B cell (primary cell): ENCODE results near the gene ITGB6. TPM values are rescaled to one million over a fixed set of nuclear protein-coding genes. Genes with fewer than 3 reads are reported as not detected.

Experiments
- ATAC-seq: fragments of 200-7000 bp; cut with Tn5 transposase; one replicate; pipeline ENCODE4 v1.10.0; 2021; ENCODE audit warnings: low read depth, mild to moderate bottlenecking, moderate number of reproducible peaks, moderate library complexity
- CTCF ChIA-PET: fragments of 350-600 bp; sonication (Branson Sonifier 250); formaldehyde crosslinking; loops from one replicate; lab custom pipeline; 2021; ENCODE audit warnings: antibody characterized with exemption, inconsistent platforms; lab: Charles Lee
- POLR2A ChIA-PET: fragments of 350-600 bp; sonication (Branson Sonifier 250); formaldehyde crosslinking; loops from one replicate; lab custom pipeline; 2021; ENCODE audit warnings: antibody characterized with exemption; lab: Charles Lee
- DNase-seq: peaks from one replicate; pipeline ENCODE4 v3.0.0; 2013
- H2AFZ ChIP-seq: 2 replicates; pipeline ENCODE4 v1.6.1; 2012; ENCODE audit warnings: mild to moderate bottlenecking, low read depth, low read length; ENCODE audit not compliant: insufficient read depth, poor library complexity, severe bottlenecking
- H3K27ac ChIP-seq, 2 donors: 1 replicate in 1 of 2; 2 replicates in 1 of 2; pipeline ENCODE4 v1.5.1; 2012 to 2013; ENCODE audit warnings: low read length in 2 of 2, mild to moderate bottlenecking in 2 of 2, moderate library complexity in 1 of 2
- H3K27me3 ChIP-seq, 4 experiments: fragments of 200-600 bp in 1 of 4; sonication (generic) in 1 of 4; replicated peaks in 1 of 4; 1 replicate in 2 of 4; 2 replicates in 2 of 4; pipeline versions ENCODE4 v1.6.1 to v1.7.0; 2013 to 2016; ENCODE audit warnings: low read length in 3 of 4, mild to moderate bottlenecking in 2 of 4, mixed read lengths in 1 of 4, moderate library complexity in 1 of 4; ENCODE audit not compliant: insufficient read depth in 4 of 4, control insufficient read depth in 3 of 4; ENCODE audit errors: control extremely low read depth in 1 of 4
- H3K36me3 ChIP-seq, 2 experiments: replicated peaks in 1 of 2; 1 replicate in 1 of 2; 2 replicates in 1 of 2; pipeline versions ENCODE4 v1.6.1 to v1.7.1; 2013; ENCODE audit warnings: low read length in 1 of 2; ENCODE audit not compliant: insufficient read depth in 2 of 2, control insufficient read depth in 1 of 2; ENCODE audit errors: control extremely low read depth in 1 of 2, extremely low read depth in 1 of 2
- H3K4me1 ChIP-seq, 2 donors: fragments of 200-600 bp in 1 of 2; sonication (generic) in 1 of 2; 1 replicate in 1 of 2; 2 replicates in 1 of 2; pipeline versions ENCODE4 v1.5.1 to v1.6.1; 2013 to 2017; ENCODE audit warnings: low read length in 2 of 2; ENCODE audit not compliant: control insufficient read depth in 2 of 2, insufficient read depth in 2 of 2
- H3K4me2 ChIP-seq: replicated peaks from 2 replicates; pipeline ENCODE3; 2012; ENCODE audit warnings: mild to moderate bottlenecking, low read depth, low read length; ENCODE audit not compliant: poor library complexity, severe bottlenecking
- H3K4me3 ChIP-seq, 5 experiments: fragments of 200-600 bp in 1 of 5; sonication (generic) in 1 of 5; 1 replicate in 3 of 5; 2 replicates in 2 of 5; pipeline versions ENCODE4 v1.5.1 to v1.7.0; 2011 to 2016; ENCODE audit warnings: low read length in 4 of 5, mild to moderate bottlenecking in 4 of 5, low read depth in 2 of 5, control low read depth in 1 of 5, moderate library complexity in 1 of 5; ENCODE audit not compliant: insufficient read depth in 1 of 5; ENCODE audit errors: control extremely low read depth in 1 of 5, extremely low read depth in 1 of 5
- H3K79me2 ChIP-seq: fragments of 200-600 bp; sonication (generic); one replicate; pipeline ENCODE4 v1.6.0; 2016; ENCODE audit warnings: low read length; ENCODE audit not compliant: control insufficient read depth, insufficient read depth
- H3K9ac ChIP-seq: fragments of 200-600 bp; sonication (generic); 2 replicates; pipeline ENCODE4 v1.6.1; 2017; ENCODE audit warnings: mild to moderate bottlenecking, low read length, moderate library complexity
- H3K9me3 ChIP-seq, 3 donors: one replicate each; pipeline versions ENCODE4 v1.6.1 to v1.7.1; 2013; ENCODE audit warnings: low read length in 2 of 3; ENCODE audit not compliant: control insufficient read depth in 2 of 3, insufficient read depth in 1 of 3; ENCODE audit errors: control extremely low read depth in 1 of 3
- H4K20me1 ChIP-seq: 2 replicates; pipeline ENCODE4 v1.6.0; 2012; ENCODE audit warnings: mild to moderate bottlenecking, low read length; ENCODE audit not compliant: insufficient read depth, control insufficient read depth, poor library complexity, severe bottlenecking
- H3K27ac Mint-ChIP-seq: one replicate; pipeline ENCODE4 v1.8.0; 2021; ENCODE audit warnings: mixed read lengths
- H3K27me3 Mint-ChIP-seq: one replicate; pipeline ENCODE4 v1.8.0; 2021; ENCODE audit warnings: mixed read lengths
- H3K4me1 Mint-ChIP-seq: one replicate; pipeline ENCODE4 v1.8.0; 2021; ENCODE audit warnings: mixed read lengths
- H3K4me3 Mint-ChIP-seq: one replicate; pipeline ENCODE4 v1.8.0; 2021; ENCODE audit warnings: mixed read lengths
- H3K9me3 Mint-ChIP-seq: one replicate; pipeline ENCODE4 v1.8.0; 2022; ENCODE audit warnings: mixed read lengths; ENCODE audit not compliant: insufficient read depth
- EZH2 ChIP-seq: IDR thresholded peaks from 2 replicates; pipeline ENCODE4 v1.6.1; 2012; ENCODE audit warnings: borderline replicate concordance, low read depth, mild to moderate bottlenecking, moderate library complexity, low read length; ENCODE audit not compliant: insufficient read depth, poor library complexity, severe bottlenecking
- WGBS: methylation state at CpG from one replicate; pipeline ENCODE4 v1.1.5; 2013; ENCODE audit warnings: missing lambda C conversion rate; ENCODE audit not compliant: insufficient coverage; 5-methylcytosine and 5-hydroxymethylcytosine counted together
- intact Hi-C: fragments of 100-400 bp; cut with micrococcal nuclease; formaldehyde crosslinking; loops from one replicate; pipeline ENCODE4 v1.10.0; 2022
- polyA plus RNA-seq: library from polyadenylated mRNA; depleted of rRNA; stranded (reverse); fragments of >200 nt; gene quantifications from 2 replicates; pipeline ENCODE4 v1.2.3, GENCODE V29; 2012
- total RNA-seq, 2 donors: library from RNA; stranded (reverse); fragments of 120-200 nt in 1 of 2; gene quantifications; 1 replicate in 1 of 2; 2 replicates in 1 of 2; pipeline versions ENCODE4 v1.2.3 to v1.2.4, GENCODE V29; 2013 to 2022
- TF ChIP-seq, protein P1 (sequence below): fragments of 200-600 bp; IDR thresholded peaks from one replicate; pipeline ENCODE4 v1.8.0; 2022; ENCODE audit warnings: antibody characterized with exemption, mild to moderate bottlenecking

The ITGB6 gene
- total and polyA plus RNA-seq, 2 donors (not counting 1 experiment from before 2014, with no cell fraction given): not detected

DNA sequence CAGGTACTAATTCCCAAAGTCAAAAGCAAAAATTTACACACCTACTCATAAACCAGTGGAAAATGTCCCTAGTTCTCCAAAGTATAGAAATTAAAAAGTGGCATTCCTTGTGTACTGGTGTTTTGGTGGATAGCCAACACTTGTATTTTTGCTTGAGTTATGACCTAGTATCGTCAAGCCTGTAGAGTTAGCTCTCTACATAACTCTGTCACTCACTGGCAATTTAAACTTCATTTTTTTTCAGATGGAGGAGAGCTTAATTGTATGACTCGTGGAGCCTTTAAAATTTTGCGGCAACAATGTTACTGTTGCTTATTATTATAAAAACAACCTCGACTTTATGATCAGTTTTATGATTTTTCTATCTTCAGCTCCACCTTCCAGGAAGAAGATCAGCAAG, 58.7 kb downstream of the ITGB6 start:
- ATAC-seq (no peak), DNase-seq (no peak)
- Histone ChIP-seq H3K9ac (no peak overlapping the region), H2AFZ (no peak overlapping the region), H3K4me3 (no peak overlapping the region), H4K20me1 (no peaks in the 10 kb centered on the region), H3K4me2 (no peak overlapping the region), H3K9me3 (no peaks in the 10 kb centered on the region), H3K4me1 (no peaks in the 10 kb centered on the region), H3K79me2 (no peaks in the 10 kb centered on the region), H3K36me3 (no peaks in the 10 kb centered on the region), H3K27ac (no peak overlapping the region), H3K27me3 (peaks cover 0 to 2% (median 0%) of the 10 kb centered on the region in 4 experiments)
- CTCF ChIA-PET: interaction anchor here (0.8 kb wide), 1 partner anchor 16 kb away, joined by 3 read pairs; no protein-coding TSS in a partner anchor
- WGBS: no CpG with 5 or more reads among the region's 4 CpGs
- no peak overlapping the region for H3K4me3 Mint-ChIP-seq
- POLR2A ChIA-PET: no interaction called here
- H3K27me3 Mint-ChIP-seq: peaks cover 13% of the 10 kb centered on the region
- TF ChIP-seq, protein P1, sequence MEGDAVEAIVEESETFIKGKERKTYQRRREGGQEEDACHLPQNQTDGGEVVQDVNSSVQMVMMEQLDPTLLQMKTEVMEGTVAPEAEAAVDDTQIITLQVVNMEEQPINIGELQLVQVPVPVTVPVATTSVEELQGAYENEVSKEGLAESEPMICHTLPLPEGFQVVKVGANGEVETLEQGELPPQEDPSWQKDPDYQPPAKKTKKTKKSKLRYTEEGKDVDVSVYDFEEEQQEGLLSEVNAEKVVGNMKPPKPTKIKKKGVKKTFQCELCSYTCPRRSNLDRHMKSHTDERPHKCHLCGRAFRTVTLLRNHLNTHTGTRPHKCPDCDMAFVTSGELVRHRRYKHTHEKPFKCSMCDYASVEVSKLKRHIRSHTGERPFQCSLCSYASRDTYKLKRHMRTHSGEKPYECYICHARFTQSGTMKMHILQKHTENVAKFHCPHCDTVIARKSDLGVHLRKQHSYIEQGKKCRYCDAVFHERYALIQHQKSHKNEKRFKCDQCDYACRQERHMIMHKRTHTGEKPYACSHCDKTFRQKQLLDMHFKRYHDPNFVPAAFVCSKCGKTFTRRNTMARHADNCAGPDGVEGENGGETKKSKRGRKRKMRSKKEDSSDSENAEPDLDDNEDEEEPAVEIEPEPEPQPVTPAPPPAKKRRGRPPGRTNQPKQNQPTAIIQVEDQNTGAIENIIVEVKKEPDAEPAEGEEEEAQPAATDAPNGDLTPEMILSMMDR: no peak
- no peak for TF ChIP-seq EZH2
- no peaks in the 10 kb centered on the region for H3K4me1 Mint-ChIP-seq
- intact Hi-C loops: no loop called here
- H3K9me3 Mint-ChIP-seq: no peaks in the 10 kb centered on the region
- no peak overlapping the region for H3K27ac Mint-ChIP-seq

DNA sequence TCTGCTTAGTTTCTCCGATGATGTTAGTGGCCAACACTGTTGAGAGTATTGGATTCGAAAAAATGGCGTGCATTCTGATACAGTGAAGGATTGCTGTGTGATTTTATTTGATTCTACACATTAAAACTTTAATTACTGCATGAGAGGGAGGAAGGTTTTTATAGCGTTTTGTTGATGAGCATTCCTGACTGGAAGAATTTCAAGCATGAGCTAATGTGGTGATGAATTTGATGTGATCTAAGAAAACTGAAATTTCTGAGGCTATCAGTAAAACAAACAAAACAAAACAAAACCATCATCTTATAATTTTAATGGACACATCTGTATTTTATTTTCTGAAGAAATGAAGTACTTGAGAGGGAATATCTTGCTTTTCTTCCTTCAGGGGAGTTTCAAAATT, 59.6 kb downstream of the ITGB6 start:
- ATAC-seq (no peak), DNase-seq (no peak)
- ChIA-PET POLR2A (no interaction called here), CTCF (interaction anchor here (0.8 kb wide), 1 partner anchor 15 kb away, joined by 3 read pairs; no protein-coding TSS in a partner anchor)
- Histone ChIP-seq H4K20me1 (no peaks in the 10 kb centered on the region), H3K4me3 (no peak overlapping the region), H3K4me2 (no peak overlapping the region), H3K27ac (no peak overlapping the region), H3K4me1 (no peaks in the 10 kb centered on the region), H3K9ac (no peak overlapping the region), H3K27me3 (peaks cover 0 to 2% (median 0%) of the 10 kb centered on the region in 4 experiments), H2AFZ (no peak overlapping the region), H3K9me3 (no peaks in the 10 kb centered on the region), H3K79me2 (no peaks in the 10 kb centered on the region), H3K36me3 (no peaks in the 10 kb centered on the region)
- intact Hi-C loops: no loop called here
- H3K9me3 Mint-ChIP-seq: no peaks in the 10 kb centered on the region
- H3K27ac Mint-ChIP-seq: no peak overlapping the region
- H3K4me3 Mint-ChIP-seq: no peak overlapping the region
- no peak for TF ChIP-seq EZH2
- TF ChIP-seq, protein P1: no peak
- peaks cover 10% of the 10 kb centered on the region for H3K27me3 Mint-ChIP-seq
- no peaks in the 10 kb centered on the region for H3K4me1 Mint-ChIP-seq
- WGBS: no CpG with 5 or more reads among the region's 4 CpGs
